ENCODE results near the gene CDH4. TPM values are rescaled to one million over a fixed set of nuclear protein-coding genes. Genes with fewer than 3 reads are reported as not detected.

CDH4 gene
- total RNA-seq (2011; cell fraction: chromatin; rRNA removed; ENCODE audit: low replicate concordance): not detected in 2 replicates
- not detected in 2 replicates for total RNA-seq (2011; cell fraction: nucleolus; rRNA removed)
- not detected in 2 replicates for total RNA-seq (2011; cell fraction: nucleoplasm; rRNA removed)
- total RNA-seq (2014; rRNA removed) (not detected in 2 replicates), total RNA-seq (2014; rRNA removed; fragmentation: Illumina TruSeq; extraction: Trizol) (not detected in 2 replicates), total RNA-seq (2015; rRNA removed; fragmentation: Illumina TruSeq; extraction: Trizol) (not detected in 2 replicates), total RNA-seq (2021) (not detected in 2 replicates), polyA plus RNA-seq (2011; rRNA removed) (not detected in 2 replicates), polyA plus RNA-seq (2014; fragmentation: Illumina TruSeq; extraction: Trizol) (not detected in 2 replicates), polyA plus RNA-seq (2014; fragmentation: Nextera tagmentation; extraction: Ambion mirVana) (under 1 TPM in 1 of 2 experiments, not detected in 1; 0.04 TPM), polyA plus RNA-seq (2014; rRNA removed) (not detected in 2 replicates), polyA minus RNA-seq (2011; rRNA and poly(A)+ RNA removed) (not detected in 2 replicates), Bru-seq, nascent RNA (percentile 2 among the genes with signal in this experiment), BruChase-seq, experiment 1, labeled RNA remaining after a 2-hour chase (percentile 0 among the genes with signal in this experiment), BruChase-seq, experiment 2, labeled RNA remaining after a 6-hour chase (percentile 0 among the genes with signal in this experiment)
- not detected in 2 replicates for polyA plus RNA-seq (2011; cell fraction: cytosol; rRNA removed)
- polyA plus RNA-seq (2011; cell fraction: nucleus; rRNA removed): not detected in 2 replicates
- 0.27 and 0.53 TPM in 2 replicates for polyA plus RNA-seq (2012)
- polyA minus RNA-seq (2011; cell fraction: cytosol; rRNA and poly(A)+ RNA removed): not detected in 2 replicates
- polyA minus RNA-seq (2011; cell fraction: nucleus; rRNA and poly(A)+ RNA removed): not detected in 2 replicates
- long read RNA-seq, experiment 1, partial matches to known transcripts: 0 of 3 reads
- long read RNA-seq, experiment 1, other reads (novel, unspliced or antisense): 3 of 3 reads
- long read RNA-seq, experiment 2: 0 reads
- long read RNA-seq, experiment 3: 0 reads

DNA sequence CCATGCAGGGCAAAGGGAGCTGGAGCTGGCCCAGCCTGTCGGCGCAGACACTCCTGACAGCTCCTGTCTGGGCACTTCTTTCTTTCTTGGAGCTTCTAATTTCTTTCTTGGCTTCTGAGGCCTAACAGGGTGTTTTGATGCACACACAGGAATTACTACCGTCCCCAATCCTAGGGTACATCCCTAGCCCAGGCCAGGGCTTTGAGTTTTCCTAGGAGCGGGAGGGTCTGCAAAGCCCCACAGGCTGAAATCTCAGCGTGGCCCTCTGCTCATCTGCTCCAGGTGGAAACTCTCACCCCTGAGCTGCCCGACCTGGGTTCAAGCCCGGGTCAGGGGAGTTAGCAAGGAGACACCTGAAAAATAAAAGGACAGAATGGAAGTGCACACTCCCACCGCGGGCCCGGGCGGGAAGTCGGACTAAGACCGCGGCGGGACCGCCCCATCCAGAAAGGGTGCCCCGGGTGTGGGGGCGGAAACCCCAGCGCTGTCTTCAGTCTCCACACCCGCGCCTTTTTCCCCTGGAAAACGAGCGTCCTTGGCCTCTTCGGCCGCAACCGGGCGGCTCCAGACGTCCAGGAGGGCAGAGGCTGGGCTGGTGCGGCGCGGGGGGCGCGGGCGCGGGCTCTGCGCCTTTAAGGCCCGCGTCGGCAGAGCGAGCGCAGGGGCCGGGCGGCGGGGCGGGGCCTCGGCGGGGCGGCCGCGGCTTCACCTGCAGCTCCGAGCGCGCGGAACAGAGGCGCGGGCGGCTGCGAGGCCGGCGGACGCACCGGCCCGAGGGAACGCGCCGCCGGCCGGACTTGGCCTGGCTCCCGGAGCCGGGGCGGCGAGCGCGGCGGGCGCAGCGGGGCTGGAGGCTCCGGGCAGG lies at the start of gene CDH4:
Gene CDH4, plus strand, starts transcription at position 733 of the 865 bp plus-strand sequence.
- H3K4me1 ChIP-seq (replicated peaks in 1 of 2; ENCODE audit: control insufficient read depth in 2 of 2, insufficient read depth in 2 of 2, low read length in 2 of 2): no peaks in the 10 kb centered on the region
- ATAC-seq: no peak
- CTCF ChIA-PET (ENCODE audit: low intra/inter-chr PET ratio): no interaction called here
- no peak for DNase-seq (ENCODE audit: extremely low read depth in 1 of 4, low spot score in 3 of 4)
- WGBS (ENCODE audit: insufficient coverage, low coverage, missing lambda C conversion rate): 12% methylated on average over 25 of the region's 78 CpGs
- no peak within 1 kb of the TSS for H3K4me2 ChIP-seq (ENCODE audit: insufficient read depth, low read length)
- H3K79me2 ChIP-seq (ENCODE audit: control insufficient read depth, insufficient read depth, low read length): no peaks in the 10 kb centered on the region
- POLR2A ChIA-PET: no interaction called here
- peaks cover 5 to 53% of the 10 kb centered on the region in 2 experiments; a peak in 3 of 5 replicates for H3K27me3 ChIP-seq (ENCODE audit: control insufficient read depth in 2 of 2, insufficient read depth in 2 of 2, low read length in 2 of 2)
- H3K9ac ChIP-seq (ENCODE audit: insufficient read depth in 1 of 2, low read depth in 2 of 2, low read length in 2 of 2): no peak within 1 kb of the TSS
- no peak for TF ChIP-seq TRIM28 (IDR thresholded peaks at IDR 0.05)
- TF ChIP-seq MCM5 (IDR thresholded peaks at IDR 0.05; ENCODE audit: low read depth): no peak
- TF ChIP-seq ZNF785 (CRISPR knock-in tag; IDR thresholded peaks at IDR 0.05): no peak
- TF ChIP-seq, protein P1, sequence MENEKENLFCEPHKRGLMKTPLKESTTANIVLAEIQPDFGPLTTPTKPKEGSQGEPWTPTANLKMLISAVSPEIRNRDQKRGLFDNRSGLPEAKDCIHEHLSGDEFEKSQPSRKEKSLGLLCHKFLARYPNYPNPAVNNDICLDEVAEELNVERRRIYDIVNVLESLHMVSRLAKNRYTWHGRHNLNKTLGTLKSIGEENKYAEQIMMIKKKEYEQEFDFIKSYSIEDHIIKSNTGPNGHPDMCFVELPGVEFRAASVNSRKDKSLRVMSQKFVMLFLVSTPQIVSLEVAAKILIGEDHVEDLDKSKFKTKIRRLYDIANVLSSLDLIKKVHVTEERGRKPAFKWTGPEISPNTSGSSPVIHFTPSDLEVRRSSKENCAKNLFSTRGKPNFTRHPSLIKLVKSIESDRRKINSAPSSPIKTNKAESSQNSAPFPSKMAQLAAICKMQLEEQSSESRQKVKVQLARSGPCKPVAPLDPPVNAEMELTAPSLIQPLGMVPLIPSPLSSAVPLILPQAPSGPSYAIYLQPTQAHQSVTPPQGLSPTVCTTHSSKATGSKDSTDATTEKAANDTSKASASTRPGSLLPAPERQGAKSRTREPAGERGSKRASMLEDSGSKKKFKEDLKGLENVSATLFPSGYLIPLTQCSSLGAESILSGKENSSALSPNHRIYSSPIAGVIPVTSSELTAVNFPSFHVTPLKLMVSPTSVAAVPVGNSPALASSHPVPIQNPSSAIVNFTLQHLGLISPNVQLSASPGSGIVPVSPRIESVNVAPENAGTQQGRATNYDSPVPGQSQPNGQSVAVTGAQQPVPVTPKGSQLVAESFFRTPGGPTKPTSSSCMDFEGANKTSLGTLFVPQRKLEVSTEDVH (IDR thresholded peaks at IDR 0.05; ENCODE audit: low read depth, partially characterized antibody): no peak
- TF ChIP-seq POLR2A (conservative IDR thresholded peaks at IDR 0.05): no peak
- TF ChIP-seq ZNF212 (CRISPR knock-in tag; IDR thresholded peaks at IDR 0.05): no peak
- in situ Hi-C loops (cut with MboI) (no loop called here), intact Hi-C loops (cut with micrococcal nuclease) (no loop called here)
- no peaks in the 10 kb centered on the region for H4K20me1 ChIP-seq (replicated peaks; ENCODE audit: control insufficient read depth, insufficient read depth, low read length)
- no peaks in the 10 kb centered on the region for H3K36me3 ChIP-seq (ENCODE audit: control insufficient read depth, insufficient read depth, low read length)
- no peaks in the 10 kb centered on the region for H3K9me3 ChIP-seq (replicated peaks; ENCODE audit: control insufficient read depth, insufficient read depth, low read depth, low read length)
- H3K9me1 ChIP-seq (ENCODE audit: control insufficient read depth, insufficient read depth, low read length): no peaks in the 10 kb centered on the region
- no peak within 1 kb of the TSS for H2AFZ ChIP-seq (ENCODE audit: low read depth, low read length)
- no peak within 1 kb of the TSS for H3K4me3 ChIP-seq
- no TSS peak for BruUV-seq (replicated peaks)
- H3K27ac ChIP-seq (ENCODE audit: extremely low read depth, low read depth, low read length): no peak within 1 kb of the TSS
- no peak for FAIRE-seq
